GM12891 (cell line): ENCODE results near the gene CNIH3.

ENCODE experiments used
- POLR2A ChIP-seq: IDR thresholded peaks from 2 replicates; pipeline ENCODE4 v1.6.1; 2011; ENCODE audit warnings: low read depth, low read length, control low read depth
- POLR2AphosphoS5 ChIP-seq: IDR thresholded peaks from 2 replicates; pipeline ENCODE4 v1.6.1; 2011; ENCODE audit warnings: low read depth, low read length, control low read depth
- POU2F2 ChIP-seq: IDR thresholded peaks from 2 replicates; pipeline ENCODE4 v1.6.1; 2011; ENCODE audit warnings: low read depth, mild to moderate bottlenecking, control low read depth, low read length, moderate library complexity
- SPI1 ChIP-seq: IDR thresholded peaks from 2 replicates; pipeline ENCODE4 v1.6.1; 2011; ENCODE audit warnings: low read depth, low read length, control low read depth
- TAF1 ChIP-seq: IDR thresholded peaks from 2 replicates; pipeline ENCODE4 v1.6.1; 2011; ENCODE audit warnings: low read depth, low read length, control low read depth

DNA sequence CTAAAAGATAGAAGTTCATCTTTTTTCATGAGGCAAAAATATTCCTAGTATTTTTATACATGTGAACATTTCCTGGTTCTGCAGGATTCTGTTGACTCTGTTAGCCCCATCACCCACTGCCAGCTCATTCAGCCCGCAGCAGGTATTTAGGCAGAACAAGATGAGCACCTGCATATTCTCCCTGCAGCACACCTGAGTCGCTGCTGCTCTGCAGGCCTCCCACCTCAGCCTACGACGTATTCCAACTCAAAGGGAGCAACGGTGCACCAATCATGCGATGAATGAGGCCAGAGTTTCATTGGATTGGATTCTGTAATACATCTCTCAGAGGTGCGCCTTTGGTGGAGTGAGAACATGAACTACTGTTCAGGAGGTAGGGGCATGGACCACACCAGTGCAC lies 87.6 kb downstream of the CNIH3 start:
- TF ChIP-seq POLR2A (no peak), POLR2AphosphoS5 (no peak), TAF1 (no peak), SPI1 (no peak), POU2F2 (no peak)
